ENCODE results near the gene USP15. TPM values are rescaled to one million over a fixed set of nuclear protein-coding genes. Genes with fewer than 3 reads are reported as not detected.
A peak's percentile ranks its signal among the peaks of the same experiment; 100 is the strongest.

USP15 gene
- total RNA-seq (2022) = 42.9 and 43.5 TPM in 2 replicates
- percentile 86 among the genes with signal in this experiment for Bru-seq, nascent RNA
- percentile 75 among the genes with signal in this experiment for BruChase-seq, experiment 1, labeled RNA remaining after a 2-hour chase
- BruChase-seq, experiment 2, labeled RNA remaining after a 6-hour chase = percentile 69 among the genes with signal in this experiment
- long read RNA-seq, full-length matches to known transcripts = 46 of 57 reads
- long read RNA-seq, partial matches to known transcripts = 2 of 57 reads
- long read RNA-seq, other reads (novel, unspliced or antisense) = 9 of 57 reads

- CTCF ChIA-PET = interaction anchor here (0.6 to 1.3 kb wide), 5 partner anchors 9 to 175 kb away, joined by 3 to 6 read pairs (median 3); no protein-coding TSS in a partner anchor
- Histone ChIP-seq H3K4me3 (ENCODE audit: low read depth, low read length) (peak within 1 kb of the TSS; percentile 84), H3K36me3 (ENCODE audit: control insufficient read depth, insufficient read depth, low read length) (no peaks in the 10 kb centered on the region), H3K4me1 (no peaks in the 10 kb centered on the region; the same call in 1 of the 2 replicates), H3K27me3 (replicated peaks; ENCODE audit: control insufficient read depth, insufficient read depth, low read length) (no peaks in the 10 kb centered on the region), H3K9me3 (no peaks in the 10 kb centered on the region)
- Mint-ChIP-seq H3K4me1 (ENCODE audit: low read depth, unreplicated experiment) (no peaks in the 10 kb centered on the region), H3K27ac (ENCODE audit: unreplicated experiment) (peak within 1 kb of the TSS; percentile 94), H3K9me3 (ENCODE audit: unreplicated experiment) (no peaks in the 10 kb centered on the region), H3K27me3 (ENCODE audit: insufficient read depth, unreplicated experiment) (no peaks in the 10 kb centered on the region), H3K36me3 (ENCODE audit: insufficient read depth, unreplicated experiment) (peaks cover 16% of the 10 kb centered on the region), H3K4me3 (ENCODE audit: unreplicated experiment) (peak within 1 kb of the TSS; percentile 82)
- DNase-seq = peak; percentile 97 to 99
- TF ChIP-seq, protein P1, sequence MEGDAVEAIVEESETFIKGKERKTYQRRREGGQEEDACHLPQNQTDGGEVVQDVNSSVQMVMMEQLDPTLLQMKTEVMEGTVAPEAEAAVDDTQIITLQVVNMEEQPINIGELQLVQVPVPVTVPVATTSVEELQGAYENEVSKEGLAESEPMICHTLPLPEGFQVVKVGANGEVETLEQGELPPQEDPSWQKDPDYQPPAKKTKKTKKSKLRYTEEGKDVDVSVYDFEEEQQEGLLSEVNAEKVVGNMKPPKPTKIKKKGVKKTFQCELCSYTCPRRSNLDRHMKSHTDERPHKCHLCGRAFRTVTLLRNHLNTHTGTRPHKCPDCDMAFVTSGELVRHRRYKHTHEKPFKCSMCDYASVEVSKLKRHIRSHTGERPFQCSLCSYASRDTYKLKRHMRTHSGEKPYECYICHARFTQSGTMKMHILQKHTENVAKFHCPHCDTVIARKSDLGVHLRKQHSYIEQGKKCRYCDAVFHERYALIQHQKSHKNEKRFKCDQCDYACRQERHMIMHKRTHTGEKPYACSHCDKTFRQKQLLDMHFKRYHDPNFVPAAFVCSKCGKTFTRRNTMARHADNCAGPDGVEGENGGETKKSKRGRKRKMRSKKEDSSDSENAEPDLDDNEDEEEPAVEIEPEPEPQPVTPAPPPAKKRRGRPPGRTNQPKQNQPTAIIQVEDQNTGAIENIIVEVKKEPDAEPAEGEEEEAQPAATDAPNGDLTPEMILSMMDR (IDR thresholded peaks at IDR 0.05; ENCODE audit: insufficient read depth in 1 of 2, low read depth in 1 of 2, low read length in 1 of 2, severe bottlenecking in 1 of 2, unreplicated experiment in 1 of 2) = peak; percentile 75 to 92
- intact Hi-C loops (cut with micrococcal nuclease; ENCODE audit: unreplicated experiment) = loop anchor here (1.0 to 10.0 kb wide), 2 partner anchors 55 to 205 kb away; partner anchors contain the start of gene MON2
- BruUV-seq (replicated peaks) = no TSS peak
- POLR2A ChIA-PET = interaction anchor here (1.0 kb wide), 1 partner anchor 13 kb away, joined by 3 read pairs; no protein-coding TSS in a partner anchor
These were observed at the start of gene USP15 for GRCh38 chr12:62259993-62260732. Gene USP15 (plus strand): TSS chr12:62260404. CDS start chr12:62260415, 11 bp downstream.

DNA sequence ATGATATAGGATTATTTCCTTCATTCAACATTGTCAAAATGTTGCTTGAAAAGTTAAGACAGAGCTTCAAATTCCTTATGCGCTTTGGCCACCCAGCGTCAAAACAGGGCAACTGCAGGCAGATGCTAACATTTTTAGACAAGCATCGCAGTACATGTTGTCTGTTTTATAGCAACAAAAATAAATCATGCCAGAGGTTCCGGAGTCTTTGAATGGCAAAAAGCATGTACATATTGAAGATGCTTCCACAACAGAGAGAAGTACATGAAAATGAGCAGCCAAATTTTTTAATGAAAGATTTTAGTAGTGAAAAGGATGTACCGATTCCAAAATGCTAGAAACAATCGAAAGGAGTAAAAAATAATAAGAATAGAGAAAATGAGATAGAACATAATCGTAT lies 49.8 kb upstream of the USP15 start:
- H3K4me3 ChIP-seq (ENCODE audit: low read depth, low read length) = no peak overlapping the region
- no peak overlapping the region for H3K4me3 Mint-ChIP-seq (ENCODE audit: unreplicated experiment)
- no peaks in the 10 kb centered on the region for H3K36me3 ChIP-seq (ENCODE audit: control insufficient read depth, insufficient read depth, low read length)
- peaks cover 3% of the 10 kb centered on the region for H3K27me3 Mint-ChIP-seq (ENCODE audit: insufficient read depth, unreplicated experiment)
- CTCF ChIA-PET = interaction anchor here (0.6 to 0.8 kb wide), 2 partner anchors 18 to 28 kb away, joined by 3 to 4 read pairs; a partner anchor contains a TSS
- H3K27ac Mint-ChIP-seq (ENCODE audit: unreplicated experiment) = no peak overlapping the region
- H3K4me1 ChIP-seq = peaks cover 7% of the 10 kb centered on the region
- peak in 1 of 2 experiments; percentile 34 for DNase-seq
- no peaks in the 10 kb centered on the region for H3K9me3 Mint-ChIP-seq (ENCODE audit: unreplicated experiment)
- POLR2A ChIA-PET = no interaction called here
- H3K36me3 Mint-ChIP-seq (ENCODE audit: insufficient read depth, unreplicated experiment) = peaks cover 3% of the 10 kb centered on the region
- TF ChIP-seq, protein P1 (IDR thresholded peaks at IDR 0.05; ENCODE audit: insufficient read depth in 1 of 2, low read depth in 1 of 2, low read length in 1 of 2, severe bottlenecking in 1 of 2, unreplicated experiment in 1 of 2) = peak; percentile 64 to 83
- no peaks in the 10 kb centered on the region for H3K27me3 ChIP-seq (replicated peaks; ENCODE audit: control insufficient read depth, insufficient read depth, low read length)
- no TSS peak for BruUV-seq (replicated peaks)
- intact Hi-C loops (cut with micrococcal nuclease; ENCODE audit: unreplicated experiment) = loop anchor here (1.0 kb wide), 2 partner anchors 18 to 87 kb away; a partner anchor contains a TSS
- H3K4me1 Mint-ChIP-seq (ENCODE audit: low read depth, unreplicated experiment) = no peaks in the 10 kb centered on the region
- H3K9me3 ChIP-seq = peaks cover 9% of the 10 kb centered on the region

DNA sequence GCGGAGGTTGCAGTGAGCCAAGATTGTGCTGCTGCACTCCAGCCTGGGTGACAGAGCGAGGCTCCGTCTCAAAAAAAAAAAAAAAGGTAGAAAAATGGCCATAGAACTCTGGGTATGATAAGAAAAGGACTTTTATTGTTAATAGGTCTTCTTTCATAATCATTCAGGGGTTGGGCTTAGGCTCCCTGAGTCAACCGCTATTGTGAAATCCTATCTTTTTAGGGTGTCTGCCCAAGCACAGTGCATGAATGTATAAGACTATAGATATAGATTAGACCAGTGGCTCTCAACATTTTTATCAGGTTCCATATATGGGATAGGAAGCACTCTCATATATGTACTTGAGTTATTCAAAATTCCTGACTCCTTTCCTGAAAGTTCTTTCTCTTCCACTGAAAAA lies 48.7 kb upstream of the USP15 start:
- H3K4me1 Mint-ChIP-seq (ENCODE audit: low read depth, unreplicated experiment) = no peaks in the 10 kb centered on the region
- CTCF ChIA-PET = no interaction called here

More for the DNA sequence above, 48.7 kb upstream of the USP15 start:
- Mint-ChIP-seq H3K27ac (ENCODE audit: unreplicated experiment) (no peak overlapping the region), H3K36me3 (ENCODE audit: insufficient read depth, unreplicated experiment) (peaks cover 5% of the 10 kb centered on the region), H3K4me3 (ENCODE audit: unreplicated experiment) (no peak overlapping the region), H3K9me3 (ENCODE audit: unreplicated experiment) (no peaks in the 10 kb centered on the region), H3K27me3 (ENCODE audit: insufficient read depth, unreplicated experiment) (peaks cover 3% of the 10 kb centered on the region)
- no TSS peak for BruUV-seq (replicated peaks)
- DNase-seq = no peak
- intact Hi-C loops (cut with micrococcal nuclease; ENCODE audit: unreplicated experiment) = no loop called here
- POLR2A ChIA-PET = no interaction called here
- Histone ChIP-seq H3K27me3 (replicated peaks; ENCODE audit: control insufficient read depth, insufficient read depth, low read length) (no peaks in the 10 kb centered on the region), H3K9me3 (no peaks in the 10 kb centered on the region), H3K36me3 (ENCODE audit: control insufficient read depth, insufficient read depth, low read length) (no peaks in the 10 kb centered on the region), H3K4me1 (no peaks in the 10 kb centered on the region; the same call in 1 of the 2 replicates), H3K4me3 (ENCODE audit: low read depth, low read length) (no peak overlapping the region)
- TF ChIP-seq, protein P1 (IDR thresholded peaks at IDR 0.05; ENCODE audit: insufficient read depth in 1 of 2, low read depth in 1 of 2, low read length in 1 of 2, severe bottlenecking in 1 of 2, unreplicated experiment in 1 of 2) = no peak

Data from Caco-2 (cell line).